HG02884 (cell line): ENCODE data around the gene NTSR2.
"Not testable (repeated sequence)": the region's sequence is repeated elsewhere in the genome, so short reads cannot be mapped to it uniquely, and the experiment has no call there.

Source experiments
- ATAC-seq: cut with Tn5 transposase; IDR thresholded peaks from one replicate; pipeline ENCODE4 v1.9.1; 2021; ENCODE audit warnings: mild to moderate bottlenecking, moderate library complexity; ENCODE audit not compliant: unreplicated experiment

NTSR2 gene

GRCh38 chr2:11680182-11680900 is 10.3 kb upstream of the NTSR2 start:
- no peak for ATAC-seq

DNA sequence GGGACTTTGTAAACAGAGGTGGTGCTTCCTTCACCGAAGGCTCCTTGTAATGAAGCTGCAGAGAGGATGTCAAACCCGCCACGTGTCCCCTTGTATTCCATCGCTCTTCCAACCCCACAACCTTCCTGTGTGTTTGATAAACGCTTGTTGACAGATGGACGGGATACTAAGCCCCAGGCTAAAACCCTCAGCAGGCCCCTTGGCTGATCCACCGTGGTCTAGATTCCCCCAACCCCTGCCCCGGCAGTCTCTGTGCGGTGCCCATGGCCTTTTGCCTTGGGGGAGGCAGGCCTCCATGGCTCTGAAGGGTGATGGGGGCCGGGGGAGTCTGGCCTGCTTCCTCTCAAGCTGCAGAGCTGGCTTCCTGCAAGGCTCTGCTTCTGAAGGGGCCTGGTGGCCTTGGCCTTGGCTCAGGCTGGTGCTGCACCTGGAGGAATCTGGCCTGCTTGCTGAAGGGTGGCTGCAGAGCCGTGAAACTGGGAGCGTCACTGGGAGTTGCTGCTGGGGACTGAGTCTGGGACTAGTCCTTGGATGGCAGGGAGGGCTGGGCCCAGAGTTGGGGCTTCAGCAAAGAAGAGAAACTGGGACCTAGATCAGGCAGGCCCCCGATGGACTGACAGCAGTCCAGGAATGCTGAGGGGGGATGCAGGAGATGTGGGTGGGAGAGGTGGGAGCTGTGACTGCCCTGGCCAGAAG is 9.6 kb upstream of the NTSR2 start:
- no peak for ATAC-seq

DNA sequence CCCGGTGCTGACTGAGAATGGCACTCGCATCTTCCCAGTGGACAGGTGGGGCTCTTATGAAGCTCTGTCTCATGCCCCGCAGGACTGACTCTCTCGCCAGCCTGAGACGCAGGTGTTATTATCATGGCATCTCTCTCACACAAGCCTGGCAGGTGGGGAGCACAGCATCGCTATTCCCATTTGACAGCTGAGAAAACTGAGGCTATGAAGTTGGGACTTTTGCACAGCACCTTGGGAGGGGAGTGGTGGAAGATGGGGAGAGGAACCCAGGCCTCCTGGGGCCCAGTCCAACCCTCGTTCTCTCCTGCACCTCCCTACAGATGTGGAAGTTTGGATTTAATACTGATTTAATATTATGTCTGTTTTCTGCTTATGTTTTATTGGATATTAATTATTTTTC is 9.0 kb upstream of the NTSR2 start:
- no peak for ATAC-seq

DNA sequence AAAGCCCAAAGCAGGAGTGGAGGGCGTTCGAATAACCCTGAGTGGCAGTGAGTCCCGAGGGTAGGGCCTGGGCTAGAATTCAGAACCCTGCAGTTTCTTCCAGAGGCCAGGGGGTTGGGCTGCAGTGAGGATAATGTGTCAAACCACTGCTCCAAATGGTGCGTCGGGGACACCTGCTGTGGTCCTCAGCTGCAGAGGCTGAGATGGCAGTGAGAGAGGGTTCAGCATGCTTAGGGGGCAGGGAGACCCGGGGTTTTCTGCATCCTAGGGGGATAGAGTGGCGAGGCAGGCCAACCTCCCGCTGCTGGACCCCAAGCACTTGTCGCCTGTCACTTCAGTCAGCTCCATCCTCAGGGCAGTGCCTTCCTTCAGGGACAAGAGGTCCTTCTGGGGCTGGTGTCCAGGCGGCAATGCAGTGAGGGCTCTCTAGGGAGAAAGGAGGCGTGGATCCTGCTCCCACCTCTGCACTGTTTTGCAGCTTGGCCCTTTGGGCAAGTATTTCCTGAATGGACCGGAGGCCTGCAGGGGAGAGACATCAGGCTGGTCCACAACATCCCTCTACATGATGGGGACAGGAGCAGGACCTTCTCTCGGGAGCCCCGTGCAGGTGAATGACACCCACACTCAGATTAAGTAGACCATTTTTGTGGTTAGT is 8.4 kb upstream of the NTSR2 start:
- ATAC-seq, result no peak

GRCh38 chr2:11677136-11678055 is 7.4 kb upstream of the NTSR2 start:
- no peak for ATAC-seq

DNA sequence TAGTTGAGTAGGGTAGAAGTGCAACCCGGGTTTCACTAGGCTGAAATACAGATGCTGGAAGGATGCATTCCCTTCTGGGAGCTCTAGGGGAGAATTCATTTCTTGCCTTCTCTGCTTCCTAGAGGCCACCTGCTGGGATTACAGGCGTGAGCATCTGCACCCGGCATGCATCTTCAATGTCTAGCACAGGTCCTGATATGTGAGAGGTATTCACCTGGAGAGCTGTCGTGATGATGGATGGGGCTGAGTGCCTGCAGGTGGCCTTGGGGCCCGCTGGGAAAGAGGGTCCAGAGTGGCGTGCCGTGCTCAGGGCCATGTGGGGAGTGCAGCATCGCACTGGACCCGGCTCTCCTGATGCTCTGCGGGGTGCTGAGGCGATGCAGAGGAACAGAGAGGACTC is 6.6 kb upstream of the NTSR2 start:
- no peak for ATAC-seq

- ATAC-seq, result no peak
Observed at GRCh38 chr2:11675423-11676112, 5.6 kb upstream of the NTSR2 start.

DNA sequence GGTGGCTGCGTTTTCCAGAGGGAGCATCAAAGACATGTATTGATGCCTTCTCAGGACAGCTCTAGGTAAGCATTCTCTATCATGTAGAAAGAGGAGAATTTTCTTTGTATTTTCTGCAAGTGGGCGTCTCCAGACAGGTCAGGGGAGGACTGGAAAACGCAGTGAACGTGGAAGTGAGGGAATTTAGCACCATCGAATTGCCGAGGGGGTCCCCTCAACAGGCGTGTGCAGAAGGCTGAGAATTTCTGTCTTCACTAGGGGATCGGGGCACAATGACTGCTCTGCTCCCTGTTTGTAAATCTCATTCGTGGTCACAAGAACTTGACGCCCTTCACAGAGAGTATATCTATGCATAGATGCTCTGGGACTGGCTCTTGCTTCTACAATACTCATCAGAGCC is 5.0 kb upstream of the NTSR2 start:
- ATAC-seq, result no peak

DNA sequence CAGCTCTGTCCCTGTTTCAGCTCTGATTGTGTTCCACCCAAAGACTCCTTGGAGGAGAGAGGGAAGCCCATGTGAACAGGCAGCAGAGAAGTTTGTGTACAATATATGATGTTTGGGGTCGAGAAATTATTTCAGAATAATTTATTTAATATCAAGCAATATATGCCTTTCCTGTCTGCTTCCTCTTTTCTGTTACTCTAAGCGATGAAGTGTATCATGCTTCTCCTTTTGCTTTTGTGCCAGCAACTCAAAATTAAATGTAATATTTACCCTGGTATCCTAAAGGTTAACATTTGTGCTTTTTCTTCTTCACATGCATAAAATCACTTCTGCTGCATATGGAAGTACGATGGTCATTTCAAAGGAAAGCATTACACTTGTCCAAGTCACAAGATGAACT is 2.4 kb upstream of the NTSR2 start:
- ATAC-seq, result no peak

DNA sequence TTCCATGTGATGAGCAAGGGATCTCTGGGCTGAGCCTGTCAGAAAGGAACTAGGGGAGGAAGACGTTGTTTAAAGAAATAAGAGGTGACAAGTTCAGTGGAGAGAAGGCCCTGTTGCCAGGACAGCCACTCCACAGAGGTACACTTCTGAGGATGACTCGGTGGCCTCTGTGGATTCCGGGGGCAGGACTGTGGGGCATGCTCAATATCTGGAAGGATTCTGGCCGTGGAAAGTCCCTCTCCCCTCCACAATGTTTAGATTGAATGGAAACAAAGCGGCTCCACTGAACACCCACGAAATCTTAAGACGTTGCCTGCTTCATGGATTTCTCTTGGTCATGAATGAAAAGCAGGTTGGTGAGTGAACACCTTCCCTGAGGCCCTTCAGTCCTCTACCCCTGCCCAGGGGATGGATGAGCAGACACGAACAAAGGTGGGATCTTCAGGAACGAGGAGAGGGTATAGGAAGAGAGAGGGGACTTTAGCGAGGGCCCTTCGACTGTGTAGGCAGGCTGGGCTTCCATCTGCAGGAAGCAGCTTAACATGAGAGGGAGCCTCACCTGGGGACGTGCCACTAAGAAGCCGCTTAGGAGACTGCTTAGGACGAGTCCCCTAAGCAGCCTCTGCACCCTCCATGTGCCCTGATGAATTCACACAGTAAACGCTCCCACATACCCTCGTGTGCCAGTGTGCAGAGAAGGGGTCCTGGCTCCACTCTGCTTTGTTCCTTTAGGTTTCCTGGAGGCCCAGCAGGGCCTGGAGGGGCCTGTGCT is 1.9 kb downstream of the NTSR2 start:
- ATAC-seq, result no peak

GRCh38 chr2:11667194-11667593 is 2.8 kb downstream of the NTSR2 start:
- no peak for ATAC-seq

- no peak for ATAC-seq
Observed at GRCh38 chr2:11665510-11666362, 4.3 kb downstream of the NTSR2 start.

DNA sequence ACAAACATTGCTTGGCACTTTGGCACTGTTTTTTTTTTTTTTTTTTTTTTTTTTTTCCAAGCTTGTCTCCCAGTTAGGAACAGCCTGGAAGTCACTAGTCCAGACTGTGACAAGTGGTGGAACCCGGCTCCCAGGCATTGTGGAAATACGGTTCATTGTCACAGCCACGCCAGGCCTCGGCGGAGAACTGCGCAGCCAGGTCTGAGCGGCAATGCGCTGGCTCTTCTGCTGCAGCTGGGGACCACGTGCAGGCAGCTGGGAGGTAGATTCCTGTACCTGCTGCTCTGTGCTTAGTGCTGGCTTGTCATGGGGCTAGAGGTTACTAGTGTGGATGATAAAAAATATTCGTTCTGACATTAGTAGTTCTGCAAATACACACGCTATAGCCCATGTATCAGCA is 5.0 kb downstream of the NTSR2 start:
- no peak for ATAC-seq

GRCh38 chr2:11663427-11663826 is 6.6 kb downstream of the NTSR2 start:
- ATAC-seq, result no peak

DNA sequence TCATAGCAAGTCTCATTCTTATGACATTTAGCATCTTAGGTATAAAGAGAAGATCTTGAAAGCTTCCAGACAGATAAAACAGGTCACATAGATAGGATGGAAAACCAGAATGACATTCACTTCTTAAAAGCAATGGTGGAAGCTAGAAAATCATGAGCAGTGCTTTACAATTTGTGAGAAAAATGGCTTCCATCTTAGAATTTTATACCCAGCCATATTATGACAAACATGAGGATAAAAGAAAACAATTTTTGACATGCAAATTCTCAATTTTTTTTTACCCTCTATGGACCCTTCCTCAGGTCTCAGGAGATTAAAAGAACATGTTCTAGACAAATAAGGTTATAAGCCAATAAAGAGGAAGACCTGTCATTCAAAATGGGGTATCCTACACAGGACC is 7.1 kb downstream of the NTSR2 start:
- no peak for ATAC-seq

- no peak for ATAC-seq
Observed at GRCh38 chr2:11661891-11662435, 8.0 kb downstream of the NTSR2 start.

- ATAC-seq, result not testable (repeated sequence)
Observed at GRCh38 chr2:11660396-11660795, 9.6 kb downstream of the NTSR2 start.

GRCh38 chr2:11659851-11660250 is 10.1 kb downstream of the NTSR2 start:
- no peak for ATAC-seq

GRCh38 chr2:11659115-11659475 is 10.9 kb downstream of the NTSR2 start:
- no peak for ATAC-seq
